CD14-positive monocyte (primary cell): ENCODE measurements around the gene TNFAIP6. TPM values are rescaled to one million over a fixed set of nuclear protein-coding genes. Genes with fewer than 3 reads are reported as not detected.

ENCODE experiments used
- DNase-seq, 3 donors: peaks; one replicate each; pipeline ENCODE4 v3.0.0-alpha.2; 2011 to 2022
- H2AFZ ChIP-seq: 2 replicates; pipeline ENCODE4 v1.6.0; 2012; ENCODE audit warnings: mild to moderate bottlenecking, low read depth, low read length, inconsistent platforms; ENCODE audit not compliant: insufficient read depth, poor library complexity, severe bottlenecking
- H3K27ac ChIP-seq, 2 donors: 1 replicate in 1 of 2; 2 replicates in 1 of 2; pipeline ENCODE4 v1.5.1; 2012 to 2013; ENCODE audit warnings: low read length in 2 of 2, control low read depth in 1 of 2, inconsistent platforms in 1 of 2, low read depth in 1 of 2, mild to moderate bottlenecking in 1 of 2
- H3K27me3 ChIP-seq, 2 donors: one replicate each; pipeline versions ENCODE4 v1.6.0 to v1.6.1; 2011 to 2013; ENCODE audit warnings: low read length in 2 of 2; ENCODE audit not compliant: control insufficient read depth in 2 of 2, insufficient read depth in 2 of 2
- H3K36me3 ChIP-seq, 2 donors: replicated peaks in 1 of 2; 1 replicate in 1 of 2; 2 replicates in 1 of 2; pipeline versions ENCODE4 v1.5.1 to v1.6.1; 2012 to 2013; ENCODE audit warnings: low read length in 2 of 2, control low read depth in 1 of 2, inconsistent platforms in 1 of 2, mild to moderate bottlenecking in 1 of 2; ENCODE audit not compliant: insufficient read depth in 2 of 2, control insufficient read depth in 1 of 2
- H3K4me1 ChIP-seq, 2 donors: 1 replicate in 1 of 2; 2 replicates in 1 of 2; pipeline versions ENCODE4 v1.5.1 to v1.6.1; 2012 to 2013; ENCODE audit warnings: low read length in 2 of 2, control low read depth in 1 of 2, inconsistent platforms in 1 of 2, mild to moderate bottlenecking in 1 of 2, moderate library complexity in 1 of 2; ENCODE audit not compliant: insufficient read depth in 2 of 2, control insufficient read depth in 1 of 2
- H3K4me2 ChIP-seq: replicated peaks from 2 replicates; pipeline ENCODE3; 2012; ENCODE audit warnings: low read length, moderate library complexity, mild to moderate bottlenecking; ENCODE audit not compliant: poor library complexity, severe bottlenecking; ENCODE audit errors: extremely low read depth
- H3K4me3 ChIP-seq, 3 experiments: fragments of 200-600 bp in 1 of 3; sonication (generic) in 1 of 3; replicated peaks in 1 of 3; 1 replicate in 2 of 3; 2 replicates in 1 of 3; pipeline ENCODE4 v1.5.1; 2011 to 2013; ENCODE audit warnings: low read length in 3 of 3, mild to moderate bottlenecking in 3 of 3, control low read depth in 2 of 3, low read depth in 2 of 3, inconsistent platforms in 1 of 3, moderate library complexity in 1 of 3
- H3K79me2 ChIP-seq: 2 replicates; pipeline ENCODE4 v1.6.0; 2012; ENCODE audit warnings: mild to moderate bottlenecking, control low read depth, inconsistent platforms, low read length, moderate library complexity; ENCODE audit not compliant: insufficient read depth
- H3K9ac ChIP-seq: 2 replicates; pipeline ENCODE4 v1.6.0; 2017; ENCODE audit warnings: low read length, mild to moderate bottlenecking; ENCODE audit not compliant: insufficient read depth, poor library complexity, severe bottlenecking
- H3K9me3 ChIP-seq, 2 donors: replicated peaks in 1 of 2; 1 replicate in 1 of 2; 2 replicates in 1 of 2; pipeline versions ENCODE4 v1.5.1 to v1.6.1; 2012 to 2013; ENCODE audit warnings: low read length in 2 of 2, control low read depth in 1 of 2; ENCODE audit not compliant: control insufficient read depth in 1 of 2, insufficient read depth in 1 of 2
- H4K20me1 ChIP-seq: 2 replicates; pipeline ENCODE4 v1.6.0; 2012; ENCODE audit warnings: mild to moderate bottlenecking, low read length, control low read depth, moderate library complexity; ENCODE audit not compliant: insufficient read depth
- H3K27ac Mint-ChIP-seq, 7 donors: one replicate each; pipeline ENCODE4 v1.8.0; 2020; ENCODE audit warnings: mild to moderate bottlenecking in 7 of 7, mixed read lengths in 7 of 7, moderate library complexity in 6 of 7, inconsistent platforms in 2 of 7
- H3K27me3 Mint-ChIP-seq, 3 donors: one replicate each; pipeline ENCODE4 v1.8.0; 2021 to 2022; ENCODE audit warnings: low read depth in 3 of 3, mild to moderate bottlenecking in 3 of 3, mixed read lengths in 3 of 3, moderate library complexity in 3 of 3, inconsistent platforms in 1 of 3
- H3K36me3 Mint-ChIP-seq, 2 donors: one replicate each; pipeline ENCODE4 v1.8.0; 2020; ENCODE audit warnings: mixed read lengths in 2 of 2, inconsistent platforms in 1 of 2, mild to moderate bottlenecking in 1 of 2
- H3K4me1 Mint-ChIP-seq: one replicate; pipeline ENCODE4 v1.8.0; 2020; ENCODE audit warnings: mild to moderate bottlenecking, mixed read lengths
- H3K4me3 Mint-ChIP-seq, 2 donors: one replicate each; pipeline ENCODE4 v1.8.0; 2020; ENCODE audit warnings: mild to moderate bottlenecking in 2 of 2, mixed read lengths in 2 of 2, moderate library complexity in 1 of 2
- H3K9me3 Mint-ChIP-seq, 7 donors: one replicate each; pipeline ENCODE4 v1.8.0; 2020 to 2022; ENCODE audit warnings: mixed read lengths in 7 of 7, mild to moderate bottlenecking in 6 of 7, moderate library complexity in 6 of 7, inconsistent platforms in 2 of 7
- WGBS: methylation state at CpG from one replicate; pipeline ENCODE4 v1.1.5; 2013; ENCODE audit warnings: missing lambda C conversion rate; ENCODE audit not compliant: insufficient coverage; 5-methylcytosine and 5-hydroxymethylcytosine counted together
- intact Hi-C, 2 donors: fragments of 100-400 bp; cut with micrococcal nuclease; formaldehyde crosslinking; loops; one replicate each; pipeline versions ENCODE4 v1.15.0 to v1.15.1; 2023
- polyA plus RNA-seq, 3 donors: library from polyadenylated mRNA; depleted of rRNA in 1 of 3; unstranded in 2 of 3; stranded (reverse) in 1 of 3; fragments of 300-500 nt in 2 of 3; fragments of >200 nt in 1 of 3; fragmentation: Illumina TruSeq in 2 of 3; gene quantifications; 1 replicate in 2 of 3; 2 replicates in 1 of 3; pipeline ENCODE4 v1.2.3, GENCODE V29; 2012 to 2021
- TF ChIP-seq, protein P1 (sequence below): fragments of 200-600 bp; IDR thresholded peaks from one replicate; pipeline ENCODE4 v1.8.0; 2022; ENCODE audit warnings: antibody characterized with exemption, mild to moderate bottlenecking

Gene TNFAIP6
- polyA plus RNA-seq, 3 donors = 2.6 to 8.2 (median 3.5) TPM

- 100% methylated on average over 1 of the region's 2 CpGs for WGBS
- H4K20me1 ChIP-seq = no peaks in the 10 kb centered on the region
- no peak for DNase-seq
- TF ChIP-seq, protein P1, sequence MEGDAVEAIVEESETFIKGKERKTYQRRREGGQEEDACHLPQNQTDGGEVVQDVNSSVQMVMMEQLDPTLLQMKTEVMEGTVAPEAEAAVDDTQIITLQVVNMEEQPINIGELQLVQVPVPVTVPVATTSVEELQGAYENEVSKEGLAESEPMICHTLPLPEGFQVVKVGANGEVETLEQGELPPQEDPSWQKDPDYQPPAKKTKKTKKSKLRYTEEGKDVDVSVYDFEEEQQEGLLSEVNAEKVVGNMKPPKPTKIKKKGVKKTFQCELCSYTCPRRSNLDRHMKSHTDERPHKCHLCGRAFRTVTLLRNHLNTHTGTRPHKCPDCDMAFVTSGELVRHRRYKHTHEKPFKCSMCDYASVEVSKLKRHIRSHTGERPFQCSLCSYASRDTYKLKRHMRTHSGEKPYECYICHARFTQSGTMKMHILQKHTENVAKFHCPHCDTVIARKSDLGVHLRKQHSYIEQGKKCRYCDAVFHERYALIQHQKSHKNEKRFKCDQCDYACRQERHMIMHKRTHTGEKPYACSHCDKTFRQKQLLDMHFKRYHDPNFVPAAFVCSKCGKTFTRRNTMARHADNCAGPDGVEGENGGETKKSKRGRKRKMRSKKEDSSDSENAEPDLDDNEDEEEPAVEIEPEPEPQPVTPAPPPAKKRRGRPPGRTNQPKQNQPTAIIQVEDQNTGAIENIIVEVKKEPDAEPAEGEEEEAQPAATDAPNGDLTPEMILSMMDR = no peak
- H2AFZ ChIP-seq = no peak overlapping the region
- no peaks in the 10 kb centered on the region for H3K79me2 ChIP-seq
- H3K36me3 Mint-ChIP-seq = peaks cover 0 to 6% of the 10 kb centered on the region in 2 donors
- peaks cover 4% of the 10 kb centered on the region for H3K4me1 Mint-ChIP-seq
- H3K9ac ChIP-seq = no peak overlapping the region
- intact Hi-C loops = no loop called here
- H3K36me3 ChIP-seq = no peaks in the 10 kb centered on the region
- no peak overlapping the region for H3K4me3 ChIP-seq
- no peak overlapping the region for H3K4me2 ChIP-seq
- H3K27ac ChIP-seq = no peak overlapping the region
- H3K27me3 ChIP-seq = no peaks in the 10 kb centered on the region
- peaks cover 0 to 2% (median 0%) of the 10 kb centered on the region in 3 donors for H3K27me3 Mint-ChIP-seq
- no peak overlapping the region for H3K4me3 Mint-ChIP-seq
- H3K4me1 ChIP-seq = no peaks in the 10 kb centered on the region
- H3K9me3 ChIP-seq = no peaks in the 10 kb centered on the region
- no peak overlapping the region for H3K27ac Mint-ChIP-seq
- H3K9me3 Mint-ChIP-seq = peaks cover 0 to 3% (median 0%) of the 10 kb centered on the region in 7 donors
Measured at GRCh38 chr2:151381266-151381665, 23.9 kb downstream of the TNFAIP6 start.

DNA sequence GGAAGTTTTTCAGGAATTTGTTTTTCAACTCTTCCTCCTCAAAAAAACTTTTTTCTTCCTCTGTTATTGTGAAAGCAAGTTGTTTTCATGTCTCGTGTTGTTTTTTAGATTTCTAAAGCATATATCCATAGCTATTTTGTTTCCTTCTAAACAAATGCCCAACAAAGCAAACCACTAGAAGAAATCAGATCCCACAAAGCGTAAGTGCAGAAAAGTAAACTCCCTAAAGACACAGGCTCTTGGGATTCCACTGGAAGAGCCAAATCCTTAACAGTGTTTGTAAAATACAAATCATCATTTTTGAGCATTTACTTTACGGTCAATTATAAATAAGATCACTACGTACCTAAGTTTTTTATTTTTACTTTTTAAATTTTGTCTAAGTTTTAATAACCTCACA, 30.6 kb downstream of the TNFAIP6 start:
- no CpG with 5 or more reads among the region's 4 CpGs for WGBS
- no peaks in the 10 kb centered on the region for H3K9me3 ChIP-seq
- H3K4me1 ChIP-seq = no peaks in the 10 kb centered on the region
- H3K27ac Mint-ChIP-seq = no peak overlapping the region
- H3K4me3 Mint-ChIP-seq = no peak overlapping the region
- no peaks in the 10 kb centered on the region for H3K36me3 ChIP-seq
- no peak for DNase-seq
- no peak overlapping the region for H3K4me2 ChIP-seq
- TF ChIP-seq, protein P1 = no peak
- peaks cover 0 to 2% (median under 1%) of the 10 kb centered on the region in 3 donors for H3K27me3 Mint-ChIP-seq
- no peak overlapping the region for H3K4me3 ChIP-seq
- intact Hi-C loops = no loop called here
- no peak overlapping the region for H3K27ac ChIP-seq
- H3K9me3 Mint-ChIP-seq = peaks cover 0 to 3% (median 0%) of the 10 kb centered on the region in 7 donors
- no peaks in the 10 kb centered on the region for H3K79me2 ChIP-seq
- peaks cover 3% of the 10 kb centered on the region for H3K4me1 Mint-ChIP-seq
- H4K20me1 ChIP-seq = no peaks in the 10 kb centered on the region
- no peaks in the 10 kb centered on the region for H3K27me3 ChIP-seq
- H3K9ac ChIP-seq = no peak overlapping the region
- no peak overlapping the region for H2AFZ ChIP-seq
- H3K36me3 Mint-ChIP-seq = no peaks in the 10 kb centered on the region
